Ectodermal cell (in vitro differentiated cells): ENCODE data around the gene PTGER4.
"Not testable (repeated sequence)": the region's sequence is repeated elsewhere in the genome, so short reads cannot be mapped to it uniquely, and the experiment has no call there.

ENCODE experiments used
- H3K27ac ChIP-seq: 2 replicates; pipeline ENCODE4 v1.7.0; 2013; ENCODE audit warnings: mild to moderate bottlenecking, low read depth, low read length; ENCODE audit not compliant: insufficient read depth, poor library complexity, severe bottlenecking
- H3K27me3 ChIP-seq: 2 replicates; pipeline ENCODE4 v1.7.0; 2013; ENCODE audit warnings: mild to moderate bottlenecking, low read length; ENCODE audit not compliant: insufficient read depth, control insufficient read depth, poor library complexity, severe bottlenecking
- H3K36me3 ChIP-seq: one replicate; pipeline ENCODE4 v1.7.0; 2013; ENCODE audit warnings: low read length; ENCODE audit not compliant: control insufficient read depth, insufficient read depth
- H3K4me1 ChIP-seq: one replicate; pipeline ENCODE4 v1.7.0; 2013; ENCODE audit warnings: low read length; ENCODE audit not compliant: control insufficient read depth, insufficient read depth
- H3K4me3 ChIP-seq: 2 replicates; pipeline ENCODE4 v1.7.0; 2013; ENCODE audit warnings: low read depth, low read length, control low read depth; ENCODE audit not compliant: insufficient read depth
- H3K9me3 ChIP-seq: 2 replicates; pipeline ENCODE4 v1.7.0; 2013; ENCODE audit warnings: mild to moderate bottlenecking, low read length, moderate library complexity; ENCODE audit not compliant: control insufficient read depth
- WGBS, 2 experiments: methylation state at CpG; one replicate each; pipeline ENCODE4 v1.1.7; 2013; ENCODE audit warnings: missing lambda C conversion rate in 2 of 2; 5-methylcytosine and 5-hydroxymethylcytosine counted together

PTGER4 gene

GRCh38 chr5:40652441-40653220, 27.1 kb upstream of the PTGER4 start:
- H3K27ac ChIP-seq: no peak overlapping the region
- no peaks in the 10 kb centered on the region for H3K27me3 ChIP-seq
- WGBS, 2 experiments: 85 to 89% methylated on average over 8 of the region's 8 CpGs
- no peaks in the 10 kb centered on the region for H3K9me3 ChIP-seq
- peaks cover 3% of the 10 kb centered on the region for H3K4me1 ChIP-seq
- H3K36me3 ChIP-seq: no peaks in the 10 kb centered on the region
- H3K4me3 ChIP-seq: no peak overlapping the region

DNA sequence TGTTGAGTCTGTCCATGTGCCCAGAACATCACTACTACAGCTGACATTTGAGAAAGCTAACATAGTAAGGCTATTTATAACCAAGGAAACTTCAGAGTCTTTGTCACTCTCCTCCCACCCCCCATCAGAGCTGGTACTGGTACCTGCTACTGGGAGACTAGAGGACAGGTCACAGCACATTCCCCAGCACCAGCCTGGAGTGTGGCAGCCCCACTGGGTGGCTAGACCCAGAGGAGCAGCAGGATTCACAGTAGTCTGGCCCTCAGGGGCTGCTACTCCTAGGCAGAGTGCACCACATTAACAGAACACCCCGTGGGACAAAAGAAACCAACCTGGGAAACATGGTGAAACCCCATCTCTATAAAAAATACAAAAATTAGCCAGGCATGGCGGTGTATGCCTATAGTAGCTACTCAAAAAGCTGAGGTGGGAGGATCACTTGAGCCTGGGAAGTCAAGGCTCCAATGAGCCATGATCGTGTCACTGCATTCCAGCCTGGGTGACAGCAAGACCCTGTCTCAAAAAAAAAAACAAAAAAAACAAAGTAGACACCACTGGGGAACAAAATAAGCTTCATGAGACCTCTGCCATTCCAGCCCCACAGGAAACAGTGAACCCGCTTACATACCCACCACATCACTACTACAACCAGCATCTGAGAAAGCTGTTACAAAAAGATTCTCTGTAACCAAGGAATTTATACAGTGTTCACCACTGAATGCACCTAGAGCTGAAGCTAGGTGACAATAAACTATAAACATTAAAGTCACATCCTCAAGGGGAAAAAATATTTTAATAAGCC, 26.3 kb upstream of the PTGER4 start:
- Histone ChIP-seq H3K9me3 (no peaks in the 10 kb centered on the region), H3K36me3 (no peaks in the 10 kb centered on the region), H3K4me1 (peaks cover 3% of the 10 kb centered on the region), H3K27me3 (no peaks in the 10 kb centered on the region), H3K27ac (no peak overlapping the region), H3K4me3 (no peak overlapping the region)
- 87 to 92% methylated on average over 4 of the region's 4 CpGs for WGBS, 2 experiments

GRCh38 chr5:40654377-40654991, 25.2 kb upstream of the PTGER4 start:
- Histone ChIP-seq H3K27me3 (no peaks in the 10 kb centered on the region), H3K4me3 (no peak overlapping the region), H3K36me3 (no peaks in the 10 kb centered on the region), H3K4me1 (peaks cover 3% of the 10 kb centered on the region), H3K27ac (no peak overlapping the region), H3K9me3 (no peaks in the 10 kb centered on the region)
- WGBS, 2 experiments: 93 to 100% methylated on average over 1 to 3 of the region's 4 CpGs

- Histone ChIP-seq H3K36me3 (no peaks in the 10 kb centered on the region), H3K27ac (no peak overlapping the region), H3K27me3 (no peaks in the 10 kb centered on the region), H3K4me1 (peaks cover 3% of the 10 kb centered on the region), H3K9me3 (no peaks in the 10 kb centered on the region), H3K4me3 (no peak overlapping the region)
- WGBS, 2 experiments: 52 to 53% methylated on average over 2 of the region's 2 CpGs
These were observed 24.6 kb upstream of the PTGER4 start for GRCh38 chr5:40655138-40655537.

GRCh38 chr5:40656091-40656490, 23.6 kb upstream of the PTGER4 start:
- H3K27me3 ChIP-seq, H3K4me3 ChIP-seq, H3K36me3 ChIP-seq, H3K27ac ChIP-seq, H3K4me1 ChIP-seq, H3K9me3 ChIP-seq: not testable (repeated sequence)

DNA sequence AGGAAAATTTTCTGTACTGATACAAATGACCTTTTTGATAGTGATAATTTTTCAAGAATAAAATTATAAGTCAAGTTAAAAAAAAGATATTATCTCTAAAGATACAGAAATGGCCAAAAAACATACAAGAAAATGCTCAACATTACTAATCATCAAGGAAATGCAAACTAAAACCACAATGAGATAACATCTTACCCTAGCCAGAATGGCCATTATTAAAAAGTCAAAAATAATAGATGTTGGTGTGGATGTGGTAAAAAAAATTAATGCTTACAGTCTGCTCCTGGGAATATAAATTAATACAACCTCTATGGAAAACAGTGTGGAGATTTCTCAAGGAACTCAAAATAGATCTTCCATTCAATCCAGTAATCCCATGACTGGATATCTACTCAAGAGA, 22.9 kb upstream of the PTGER4 start:
- no peaks in the 10 kb centered on the region for H3K36me3 ChIP-seq
- no peak overlapping the region for H3K4me3 ChIP-seq
- no peaks in the 10 kb centered on the region for H3K27me3 ChIP-seq
- H3K4me1 ChIP-seq: peaks cover 3% of the 10 kb centered on the region
- H3K9me3 ChIP-seq: no peaks in the 10 kb centered on the region
- no peak overlapping the region for H3K27ac ChIP-seq

DNA sequence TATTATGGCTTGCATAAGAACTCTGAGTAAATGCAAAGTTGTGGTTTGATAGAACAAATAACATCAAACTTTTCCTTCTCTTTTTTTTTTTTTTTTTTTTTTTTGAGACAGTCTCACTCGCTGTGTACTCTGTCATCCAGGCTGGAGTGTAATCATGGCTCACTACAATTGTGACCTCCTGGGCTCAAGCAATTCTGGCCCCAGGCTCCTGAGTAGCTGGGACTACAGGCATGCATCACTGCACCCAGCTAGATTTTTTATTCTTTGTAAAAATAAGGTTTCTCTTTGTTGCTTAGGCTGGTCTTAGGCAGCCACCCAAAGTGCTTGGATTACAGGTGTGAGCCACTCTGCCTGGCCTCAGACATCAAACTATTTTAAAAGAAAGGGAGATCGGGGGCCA, 19.0 kb upstream of the PTGER4 start:
- Histone ChIP-seq H3K4me3 (no peak overlapping the region), H3K27ac (no peak overlapping the region), H3K9me3 (no peaks in the 10 kb centered on the region), H3K4me1 (no peaks in the 10 kb centered on the region), H3K36me3 (no peaks in the 10 kb centered on the region), H3K27me3 (no peaks in the 10 kb centered on the region)
- WGBS, 2 experiments: 88 to 91% methylated on average over 2 of the region's 2 CpGs

DNA sequence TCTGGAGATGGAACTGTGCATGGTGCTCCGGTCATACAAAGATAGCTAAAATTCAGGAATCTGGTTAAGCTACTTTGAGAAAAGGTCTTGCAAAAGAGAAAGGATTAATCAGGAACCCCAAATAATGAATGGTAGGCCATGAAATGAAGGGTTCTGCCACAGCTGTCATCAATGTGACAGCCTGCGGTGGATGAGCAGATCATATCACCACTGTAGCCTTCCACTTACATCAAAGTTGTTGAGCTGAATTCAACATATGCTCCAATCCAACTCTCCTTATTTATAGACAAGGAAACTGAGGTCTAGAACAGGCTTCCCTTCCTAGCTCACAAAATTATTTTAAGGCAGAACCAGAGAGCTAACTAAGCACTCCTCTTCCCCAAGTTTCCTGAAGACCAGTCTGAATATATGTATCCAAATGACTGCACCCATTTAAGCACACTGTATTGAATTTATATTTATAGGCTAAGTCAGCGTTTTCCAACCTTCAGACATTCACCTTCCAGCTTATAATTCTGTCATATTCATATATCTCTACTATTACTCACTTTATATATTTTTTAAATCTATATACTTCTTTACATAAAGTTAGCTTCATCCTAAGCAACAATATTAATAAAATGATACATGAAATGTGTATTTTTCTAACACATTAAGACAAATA, 13.9 kb upstream of the PTGER4 start:
- Histone ChIP-seq H3K27ac (no peak overlapping the region), H3K4me3 (no peak overlapping the region), H3K9me3 (no peaks in the 10 kb centered on the region), H3K27me3 (no peaks in the 10 kb centered on the region), H3K36me3 (no peaks in the 10 kb centered on the region), H3K4me1 (no peaks in the 10 kb centered on the region)
- WGBS, 2 experiments: 91 to 94% methylated on average over 3 of the region's 3 CpGs

- no peak overlapping the region for H3K4me3 ChIP-seq
- no peaks in the 10 kb centered on the region for H3K4me1 ChIP-seq
- no peaks in the 10 kb centered on the region for H3K9me3 ChIP-seq
- H3K36me3 ChIP-seq: no peaks in the 10 kb centered on the region
- 100% methylated on average over 1 of the region's 1 CpG; no CpG with 5 or more reads in 1 of the 2 experiments for WGBS, 2 experiments
- no peaks in the 10 kb centered on the region for H3K27me3 ChIP-seq
- H3K27ac ChIP-seq: no peak overlapping the region
These were observed 13.1 kb upstream of the PTGER4 start for GRCh38 chr5:40666657-40667056.

- no peaks in the 10 kb centered on the region for H3K36me3 ChIP-seq
- no peaks in the 10 kb centered on the region for H3K9me3 ChIP-seq
- no peak overlapping the region for H3K4me3 ChIP-seq
- no peaks in the 10 kb centered on the region for H3K4me1 ChIP-seq
- H3K27ac ChIP-seq: no peak overlapping the region
- H3K27me3 ChIP-seq: no peaks in the 10 kb centered on the region
These were observed 12.5 kb upstream of the PTGER4 start for GRCh38 chr5:40667161-40667663.
